ENCODE measurements around the gene XDH.
A peak's percentile ranks its signal among the peaks of the same experiment; 100 is the strongest.

Gene XDH

DNA sequence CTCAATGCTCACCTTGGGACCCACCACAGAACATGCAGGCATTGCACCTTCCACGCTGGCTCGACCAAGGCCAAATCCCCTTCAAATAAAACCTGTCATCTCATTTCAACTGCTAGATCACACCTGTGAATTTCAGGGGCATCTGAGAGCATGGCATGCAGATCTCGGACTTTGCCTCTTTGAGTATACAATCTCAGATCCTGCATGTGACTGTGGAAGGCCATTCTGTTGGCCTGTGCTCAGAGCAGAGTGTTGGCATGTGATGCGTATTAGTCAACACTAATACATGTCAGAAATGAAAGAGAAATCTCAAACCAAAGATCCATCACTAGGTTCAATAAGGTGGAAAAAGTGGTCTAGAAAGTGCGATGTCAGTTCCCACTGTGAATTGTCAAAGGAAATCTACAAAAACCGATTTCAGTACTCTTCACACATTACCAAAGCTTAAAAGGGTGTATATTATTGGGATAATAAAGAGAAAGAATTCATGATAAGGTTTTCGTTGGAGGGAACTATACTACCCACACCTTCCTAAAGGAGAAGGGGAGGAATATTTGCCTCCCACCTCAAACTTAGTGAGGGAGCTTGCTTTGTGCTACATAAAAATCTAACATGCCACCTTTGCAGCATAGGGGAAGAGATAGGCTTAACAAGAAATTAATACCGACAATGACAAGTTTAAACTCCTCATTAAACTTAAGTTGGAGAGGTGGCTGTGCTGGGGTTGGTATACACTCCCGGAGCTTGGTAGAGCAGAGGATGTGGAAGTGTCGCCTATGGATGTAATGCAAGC is 7.8 kb downstream of the XDH start:
- TF ChIP-seq, protein P1, sequence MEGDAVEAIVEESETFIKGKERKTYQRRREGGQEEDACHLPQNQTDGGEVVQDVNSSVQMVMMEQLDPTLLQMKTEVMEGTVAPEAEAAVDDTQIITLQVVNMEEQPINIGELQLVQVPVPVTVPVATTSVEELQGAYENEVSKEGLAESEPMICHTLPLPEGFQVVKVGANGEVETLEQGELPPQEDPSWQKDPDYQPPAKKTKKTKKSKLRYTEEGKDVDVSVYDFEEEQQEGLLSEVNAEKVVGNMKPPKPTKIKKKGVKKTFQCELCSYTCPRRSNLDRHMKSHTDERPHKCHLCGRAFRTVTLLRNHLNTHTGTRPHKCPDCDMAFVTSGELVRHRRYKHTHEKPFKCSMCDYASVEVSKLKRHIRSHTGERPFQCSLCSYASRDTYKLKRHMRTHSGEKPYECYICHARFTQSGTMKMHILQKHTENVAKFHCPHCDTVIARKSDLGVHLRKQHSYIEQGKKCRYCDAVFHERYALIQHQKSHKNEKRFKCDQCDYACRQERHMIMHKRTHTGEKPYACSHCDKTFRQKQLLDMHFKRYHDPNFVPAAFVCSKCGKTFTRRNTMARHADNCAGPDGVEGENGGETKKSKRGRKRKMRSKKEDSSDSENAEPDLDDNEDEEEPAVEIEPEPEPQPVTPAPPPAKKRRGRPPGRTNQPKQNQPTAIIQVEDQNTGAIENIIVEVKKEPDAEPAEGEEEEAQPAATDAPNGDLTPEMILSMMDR (IDR thresholded peaks at IDR 0.05; ENCODE audit: low read depth, low read length), result no peak
- no peak for DNase-seq (ENCODE audit: low read depth in 2 of 2)
- no peak overlapping the region for H3K4me3 ChIP-seq (replicated peaks in 1 of 2; ENCODE audit: low read depth in 2 of 2, low read length in 2 of 2)

DNA sequence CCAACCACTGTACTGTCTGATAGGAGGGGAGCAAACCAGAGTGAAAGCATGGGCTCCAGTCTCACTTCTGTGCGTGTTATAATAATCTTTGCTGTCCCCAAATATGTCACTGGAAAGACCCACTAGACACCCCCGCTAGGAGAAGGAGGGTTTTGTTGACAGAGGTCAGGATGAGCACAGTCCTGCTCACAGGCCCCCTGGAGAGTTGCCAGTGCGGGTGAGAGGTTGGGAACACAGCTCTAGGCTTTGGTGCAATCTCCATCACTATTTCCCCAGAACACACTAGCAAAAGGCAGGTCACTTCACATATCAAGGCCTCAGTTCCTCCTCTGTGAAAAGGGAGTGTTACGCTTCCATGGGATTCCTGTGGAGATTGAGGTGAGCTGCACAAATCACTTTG is 9.7 kb downstream of the XDH start:
- TF ChIP-seq, protein P1 (IDR thresholded peaks at IDR 0.05; ENCODE audit: low read depth, low read length), result no peak
- DNase-seq (ENCODE audit: low read depth in 2 of 2), result no peak
- H3K4me3 ChIP-seq (replicated peaks in 1 of 2; ENCODE audit: low read depth in 2 of 2, low read length in 2 of 2), result no peak overlapping the region

DNA sequence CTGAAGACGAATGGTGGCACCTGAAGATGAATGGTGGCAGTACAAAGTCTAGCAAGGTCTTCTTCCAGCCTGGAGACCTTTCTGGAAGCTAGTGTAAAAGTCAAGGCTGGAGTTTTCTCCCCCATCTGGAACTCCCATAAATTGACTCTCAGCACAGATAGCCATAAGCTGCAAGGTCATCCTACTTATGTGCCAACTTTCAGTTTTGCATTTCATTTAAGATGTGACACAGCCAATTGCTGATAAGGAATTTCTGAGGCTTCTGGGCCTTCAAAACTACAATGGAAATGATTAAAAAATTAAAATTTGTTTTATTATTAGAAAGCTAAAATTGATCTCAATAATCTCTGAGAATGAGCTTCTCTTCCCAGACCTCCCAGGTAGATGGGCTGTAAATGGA is 10.2 kb downstream of the XDH start:
- no peak overlapping the region for H3K4me3 ChIP-seq (replicated peaks in 1 of 2; ENCODE audit: low read depth in 2 of 2, low read length in 2 of 2)
- DNase-seq (ENCODE audit: low read depth in 2 of 2), result no peak
- TF ChIP-seq, protein P1 (IDR thresholded peaks at IDR 0.05; ENCODE audit: low read depth, low read length), result no peak

DNA sequence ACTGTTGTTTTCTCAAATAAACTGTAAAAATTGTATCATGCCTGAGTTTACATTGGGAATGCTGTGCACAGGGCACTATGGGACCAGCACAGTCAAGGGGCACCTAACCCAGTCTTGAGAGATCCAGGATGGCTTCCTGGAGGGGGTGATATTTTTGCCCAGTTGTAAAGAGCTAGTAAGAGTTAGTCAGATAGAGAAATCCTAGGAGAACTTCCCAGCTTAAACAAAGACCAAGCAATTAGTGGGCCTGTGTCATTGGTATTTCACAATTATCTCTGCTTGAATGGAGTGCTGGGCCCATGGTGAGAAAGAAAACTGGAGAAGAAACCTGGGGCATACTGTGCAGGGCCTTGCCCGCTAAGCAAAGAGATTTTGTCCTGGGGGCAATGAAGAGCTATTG is 12.2 kb downstream of the XDH start:
- TF ChIP-seq, protein P1 (IDR thresholded peaks at IDR 0.05; ENCODE audit: low read depth, low read length), result no peak
- no peak overlapping the region for H3K4me3 ChIP-seq (replicated peaks in 1 of 2; ENCODE audit: low read depth in 2 of 2, low read length in 2 of 2)
- peak in 1 of 2 donors; percentile 41 for DNase-seq (ENCODE audit: low read depth in 2 of 2)

DNA sequence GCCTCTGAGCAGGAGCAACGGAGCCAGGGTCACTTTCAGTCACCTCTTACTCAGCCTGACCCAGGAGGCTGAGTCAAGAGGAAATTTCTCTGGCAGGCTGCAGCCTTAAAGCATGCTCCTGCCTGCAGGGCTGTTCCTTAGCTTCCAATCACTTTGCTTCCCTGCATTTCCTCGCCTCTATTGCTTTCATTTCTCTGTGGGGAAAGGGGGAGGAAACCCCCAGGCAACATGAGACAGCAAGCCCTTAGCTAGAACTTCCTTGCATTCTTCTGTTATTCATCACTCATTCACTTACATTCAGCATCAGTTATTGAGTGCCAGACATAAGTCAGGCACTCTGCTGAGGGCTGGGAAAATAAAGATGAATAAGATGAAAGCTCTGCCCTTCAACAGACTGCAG is 13.0 kb downstream of the XDH start:
- peak; percentile 84 to 96 for DNase-seq (ENCODE audit: low read depth in 2 of 2)
- H3K4me3 ChIP-seq (replicated peaks in 1 of 2; ENCODE audit: low read depth in 2 of 2, low read length in 2 of 2), result no peak overlapping the region
- TF ChIP-seq, protein P1 (IDR thresholded peaks at IDR 0.05; ENCODE audit: low read depth, low read length), result no peak

DNA sequence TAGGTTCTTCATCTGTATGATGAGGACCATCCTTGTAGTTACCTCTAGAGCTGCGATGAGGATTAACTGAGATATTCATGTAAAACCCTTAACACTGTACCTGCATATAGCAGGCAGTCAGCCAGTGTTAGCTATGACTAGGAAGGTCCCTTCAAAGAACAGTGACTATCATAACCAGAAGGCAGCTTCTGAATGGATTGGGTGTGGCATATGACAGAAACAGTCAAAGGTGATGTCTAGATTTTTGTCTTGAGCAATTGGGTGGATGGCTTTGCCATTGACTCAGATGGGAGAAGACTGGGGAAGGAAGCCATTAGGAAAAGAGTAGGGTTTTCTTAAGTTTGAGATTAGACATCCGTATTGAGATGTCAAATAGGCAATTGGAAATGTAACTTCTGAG is 15.7 kb downstream of the XDH start:
- TF ChIP-seq, protein P1 (IDR thresholded peaks at IDR 0.05; ENCODE audit: low read depth, low read length), result no peak
- no peak overlapping the region for H3K4me3 ChIP-seq (replicated peaks in 1 of 2; ENCODE audit: low read depth in 2 of 2, low read length in 2 of 2)
- DNase-seq (ENCODE audit: low read depth in 2 of 2), result no peak

DNA sequence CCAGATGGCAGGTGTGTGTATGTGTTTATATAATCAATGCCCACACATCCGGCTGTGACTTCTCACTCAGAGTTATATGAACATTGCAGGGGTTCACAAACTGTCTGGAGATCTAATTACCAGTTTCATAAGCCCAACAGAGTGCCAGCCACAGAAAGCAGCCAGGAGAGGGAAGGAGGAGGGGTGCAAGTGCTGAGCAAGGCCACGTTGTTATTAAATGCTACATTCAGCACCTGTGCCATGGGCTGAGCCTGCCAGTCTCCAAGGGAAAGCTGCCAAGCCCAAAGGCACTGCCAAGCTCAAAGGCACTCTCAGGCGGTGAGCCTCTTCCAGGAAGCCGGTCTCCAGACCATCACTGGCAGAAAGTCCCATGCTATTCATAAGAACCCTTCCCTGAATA is 17.4 kb downstream of the XDH start:
- no peak for DNase-seq (ENCODE audit: low read depth in 2 of 2)
- H3K4me3 ChIP-seq (replicated peaks in 1 of 2; ENCODE audit: low read depth in 2 of 2, low read length in 2 of 2), result no peak overlapping the region
- TF ChIP-seq, protein P1 (IDR thresholded peaks at IDR 0.05; ENCODE audit: low read depth, low read length), result no peak
